NCI-H2196 (cell line): ENCODE data around the gene NINJ1.

ENCODE experiments used
- DNase-seq: peaks from one replicate; lab custom pipeline; 2025; ENCODE audit not compliant: unreplicated experiment; lab: John Stamatoyannopoulos, UW

NINJ1 gene

GRCh38 chr9:93134015-93134739 is at the start of gene NINJ1:
NINJ1 (minus strand) TSS chr9:93134251; CDS start chr9:93134217, 34 bp downstream.
- peak; percentile 80 for DNase-seq

GRCh38 chr9:93183131-93183662 is 49.1 kb upstream of the NINJ1 start:
- no peak for DNase-seq

- DNase-seq, result no peak
Observed at GRCh38 chr9:93182572-93182971, 48.5 kb upstream of the NINJ1 start.

GRCh38 chr9:93181672-93182435 is 47.8 kb upstream of the NINJ1 start:
- no peak for DNase-seq

GRCh38 chr9:93180938-93181337 is 46.9 kb upstream of the NINJ1 start:
- DNase-seq, result no peak

GRCh38 chr9:93178851-93179786 is 45.1 kb upstream of the NINJ1 start:
- no peak for DNase-seq

GRCh38 chr9:93177676-93178075 is 43.6 kb upstream of the NINJ1 start:
- DNase-seq, result no peak

- DNase-seq, result no peak
Observed at GRCh38 chr9:93174976-93175375, 40.9 kb upstream of the NINJ1 start.

- DNase-seq, result no peak
Observed at GRCh38 chr9:93173365-93174051, 39.5 kb upstream of the NINJ1 start.

GRCh38 chr9:93172666-93173364 is 38.8 kb upstream of the NINJ1 start:
- no peak for DNase-seq

GRCh38 chr9:93171261-93171990 is 37.4 kb upstream of the NINJ1 start:
- no peak for DNase-seq

- no peak for DNase-seq
Observed at GRCh38 chr9:93170571-93170970, 36.5 kb upstream of the NINJ1 start.

- no peak for DNase-seq
Observed at GRCh38 chr9:93169444-93169843, 35.4 kb upstream of the NINJ1 start.

GRCh38 chr9:93168581-93168980 is 34.5 kb upstream of the NINJ1 start:
- DNase-seq, result no peak

- DNase-seq, result no peak
Observed at GRCh38 chr9:93167838-93168237, 33.8 kb upstream of the NINJ1 start.

GRCh38 chr9:93167185-93167584 is 33.1 kb upstream of the NINJ1 start:
- DNase-seq, result no peak

- no peak for DNase-seq
Observed at GRCh38 chr9:93166699-93167098, 32.6 kb upstream of the NINJ1 start.

- DNase-seq, result no peak
Observed at GRCh38 chr9:93164085-93164484, 30.0 kb upstream of the NINJ1 start.
